OCI-LY1 (cell line): Measurements from ENCODE around the gene SS18L1.

ENCODE experiments used
- H2AFZ ChIP-seq: fragments of 200-600 bp; sonication (generic), shearing (Covaris generic); 2 replicates; pipeline ENCODE4 v1.6.0; 2014; ENCODE audit warnings: antibody characterized with exemption, mild to moderate bottlenecking, low read length
- H3F3A ChIP-seq: fragments of 200-600 bp; sonication (generic), shearing (Covaris generic); 2 replicates; pipeline ENCODE4 v1.6.0; 2014; ENCODE audit warnings: mild to moderate bottlenecking, antibody characterized with exemption, low read length, moderate library complexity; ENCODE audit not compliant: insufficient read depth
- H3K27ac ChIP-seq: fragments of 200-600 bp; sonication (generic); 2 replicates; pipeline ENCODE4 v1.5.1; 2014; ENCODE audit warnings: low read length, mixed run types, mild to moderate bottlenecking, low read depth; ENCODE audit not compliant: poor library complexity, severe bottlenecking
- H3K27me3 ChIP-seq: fragments of 200-600 bp; sonication (generic); 2 replicates; pipeline ENCODE4 v1.6.0; 2014; ENCODE audit warnings: antibody characterized with exemption, mild to moderate bottlenecking, low read length, moderate library complexity; ENCODE audit not compliant: insufficient read depth
- H3K36me3 ChIP-seq: fragments of 200-600 bp; sonication (generic); 2 replicates; pipeline ENCODE4 v1.6.1; 2014; ENCODE audit warnings: mild to moderate bottlenecking, antibody characterized with exemption, low read length, moderate library complexity, mixed read lengths; ENCODE audit not compliant: insufficient read depth
- H3K4me1 ChIP-seq: fragments of 200-600 bp; sonication (generic); 2 replicates; pipeline ENCODE4 v1.5.1; 2014; ENCODE audit warnings: mild to moderate bottlenecking, low read length, moderate library complexity; ENCODE audit not compliant: insufficient read depth, severe bottlenecking
- H3K4me2 ChIP-seq: fragments of 200-600 bp; sonication (generic), shearing (Covaris generic); 2 replicates; pipeline ENCODE4 v1.6.1; 2014; ENCODE audit warnings: low read length
- H3K4me3 ChIP-seq: fragments of 200-600 bp; sonication (generic); 2 replicates; pipeline ENCODE4 v1.5.1; 2014; ENCODE audit warnings: low read length, low read depth, mild to moderate bottlenecking, mixed read lengths; ENCODE audit not compliant: poor library complexity, severe bottlenecking
- H3K79me2 ChIP-seq: fragments of 200-600 bp; shearing (Covaris generic); 2 replicates; pipeline ENCODE4 v1.6.1; 2016; ENCODE audit warnings: mixed run types, low read length, mixed read lengths; ENCODE audit not compliant: insufficient read depth
- H3K9ac ChIP-seq: fragments of 200-600 bp; sonication (generic), shearing (Covaris generic); 2 replicates; pipeline ENCODE4 v1.6.1; 2014; ENCODE audit warnings: mild to moderate bottlenecking, low read length, mixed read lengths
- H3K9me2 ChIP-seq: fragments of 200-600 bp; sonication (generic), shearing (Covaris generic); 2 replicates; pipeline ENCODE4 v1.6.1; 2014; ENCODE audit warnings: low read depth, mild to moderate bottlenecking, low read length, mixed read lengths
- H3K9me3 ChIP-seq: fragments of 200-600 bp; shearing (Covaris generic); 2 replicates; pipeline ENCODE4 v1.6.1; 2014; ENCODE audit warnings: low read length, mixed read lengths
- H4K20me1 ChIP-seq: fragments of 200-600 bp; sonication (generic), shearing (Covaris generic); 2 replicates; pipeline ENCODE4 v1.6.0; 2016; ENCODE audit warnings: mild to moderate bottlenecking, low read length; ENCODE audit not compliant: insufficient read depth
- EZH2 ChIP-seq: fragments of 200-600 bp; sonication (generic), shearing (Covaris generic); IDR thresholded peaks from 2 replicates; pipeline ENCODE4 v1.8.0; 2017; ENCODE audit warnings: borderline replicate concordance, mixed run types, mild to moderate bottlenecking, antibody characterized with exemption, low read length, moderate library complexity, mixed read lengths
- TF ChIP-seq, protein P1 (sequence below): fragments of 200-600 bp; sonication (generic), shearing (Covaris generic); IDR thresholded peaks from 2 replicates; pipeline ENCODE4 v1.5.1; 2017; ENCODE audit warnings: mild to moderate bottlenecking, antibody characterized with exemption, low read length, moderate library complexity, mixed read lengths

Gene SS18L1

DNA sequence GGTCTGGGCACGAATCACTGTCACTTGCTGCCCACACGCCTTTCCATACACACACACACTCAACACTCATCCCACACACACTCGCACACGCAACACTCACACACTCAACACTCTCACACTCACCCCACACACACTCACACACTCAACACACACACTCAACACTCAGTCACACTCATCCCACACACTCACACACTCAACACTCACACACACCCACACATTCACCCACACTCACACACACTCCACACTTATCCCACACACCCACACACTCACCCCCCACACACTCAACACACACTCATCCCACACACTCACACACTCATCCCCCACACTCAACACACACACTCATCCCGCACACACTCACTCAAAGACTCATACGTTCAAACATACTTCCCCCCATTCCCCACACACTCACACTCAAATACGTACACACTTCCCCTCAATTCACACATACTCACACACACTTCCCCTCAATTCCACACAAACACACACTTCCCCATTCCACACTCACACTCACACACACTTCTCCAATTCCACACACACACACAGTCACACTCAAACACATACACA, 85.5 kb downstream of the SS18L1 start:
- Histone ChIP-seq H3K27ac (no peak overlapping the region), H4K20me1 (no peaks in the 10 kb centered on the region), H3K36me3 (no peaks in the 10 kb centered on the region), H3K9me2 (no peaks in the 10 kb centered on the region), H2AFZ (no peak overlapping the region), H3F3A (no peaks in the 10 kb centered on the region), H3K4me1 (no peaks in the 10 kb centered on the region), H3K9me3 (no peaks in the 10 kb centered on the region), H3K79me2 (no peaks in the 10 kb centered on the region), H3K27me3 (no peaks in the 10 kb centered on the region; the same call in 1 of the 2 replicates), H3K9ac (no peak overlapping the region), H3K4me3 (no peak overlapping the region), H3K4me2 (no peak overlapping the region)
- TF ChIP-seq EZH2 = no peak
- TF ChIP-seq, protein P1, sequence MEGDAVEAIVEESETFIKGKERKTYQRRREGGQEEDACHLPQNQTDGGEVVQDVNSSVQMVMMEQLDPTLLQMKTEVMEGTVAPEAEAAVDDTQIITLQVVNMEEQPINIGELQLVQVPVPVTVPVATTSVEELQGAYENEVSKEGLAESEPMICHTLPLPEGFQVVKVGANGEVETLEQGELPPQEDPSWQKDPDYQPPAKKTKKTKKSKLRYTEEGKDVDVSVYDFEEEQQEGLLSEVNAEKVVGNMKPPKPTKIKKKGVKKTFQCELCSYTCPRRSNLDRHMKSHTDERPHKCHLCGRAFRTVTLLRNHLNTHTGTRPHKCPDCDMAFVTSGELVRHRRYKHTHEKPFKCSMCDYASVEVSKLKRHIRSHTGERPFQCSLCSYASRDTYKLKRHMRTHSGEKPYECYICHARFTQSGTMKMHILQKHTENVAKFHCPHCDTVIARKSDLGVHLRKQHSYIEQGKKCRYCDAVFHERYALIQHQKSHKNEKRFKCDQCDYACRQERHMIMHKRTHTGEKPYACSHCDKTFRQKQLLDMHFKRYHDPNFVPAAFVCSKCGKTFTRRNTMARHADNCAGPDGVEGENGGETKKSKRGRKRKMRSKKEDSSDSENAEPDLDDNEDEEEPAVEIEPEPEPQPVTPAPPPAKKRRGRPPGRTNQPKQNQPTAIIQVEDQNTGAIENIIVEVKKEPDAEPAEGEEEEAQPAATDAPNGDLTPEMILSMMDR = no peak

DNA sequence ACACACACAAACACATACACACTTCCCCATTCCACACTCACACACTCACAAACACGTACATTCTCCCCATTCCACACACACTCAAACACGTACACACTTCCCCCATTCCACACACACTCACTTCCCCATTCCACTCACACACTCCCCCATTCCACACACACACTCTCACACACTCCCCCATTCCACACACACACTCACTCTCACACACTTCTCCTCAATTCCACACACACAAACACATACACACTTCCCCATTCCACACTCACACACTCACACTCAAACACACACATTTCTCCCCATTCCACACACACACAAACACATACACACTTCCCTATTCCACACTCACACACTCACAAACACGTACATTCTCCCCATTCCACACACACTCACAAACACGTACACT, 86.1 kb downstream of the SS18L1 start:
- Histone ChIP-seq H3K9me2 (no peaks in the 10 kb centered on the region), H3K79me2 (no peaks in the 10 kb centered on the region), H3K27ac (no peak overlapping the region), H3K9ac (no peak overlapping the region), H3K4me1 (no peaks in the 10 kb centered on the region), H3K9me3 (no peaks in the 10 kb centered on the region), H3F3A (no peaks in the 10 kb centered on the region), H3K27me3 (no peaks in the 10 kb centered on the region; the same call in 1 of the 2 replicates), H3K4me2 (no peak overlapping the region), H2AFZ (no peak overlapping the region), H4K20me1 (no peaks in the 10 kb centered on the region), H3K36me3 (no peaks in the 10 kb centered on the region), H3K4me3 (no peak overlapping the region)
- no peak for TF ChIP-seq EZH2
- TF ChIP-seq, protein P1 = no peak

- Histone ChIP-seq H3K9me3 (no peaks in the 10 kb centered on the region), H3K9ac (no peak overlapping the region), H3K79me2 (no peaks in the 10 kb centered on the region), H4K20me1 (no peaks in the 10 kb centered on the region), H3K27ac (no peak overlapping the region), H3K27me3 (no peaks in the 10 kb centered on the region; the same call in 1 of the 2 replicates), H3F3A (no peaks in the 10 kb centered on the region), H3K9me2 (no peaks in the 10 kb centered on the region), H3K36me3 (no peaks in the 10 kb centered on the region), H3K4me1 (no peaks in the 10 kb centered on the region), H2AFZ (no peak overlapping the region), H3K4me2 (no peak overlapping the region), H3K4me3 (no peak overlapping the region)
- TF ChIP-seq, protein P1 = no peak
- no peak for TF ChIP-seq EZH2
Measured at GRCh38 chr20:62230276-62230675, 86.7 kb downstream of the SS18L1 start.
